Measurements from ENCODE around the gene IL23R. TPM values are rescaled to one million over a fixed set of nuclear protein-coding genes. Genes with fewer than 3 reads are reported as not detected.

Gene IL23R
- total and polyA plus RNA-seq, 2 donors (not counting 3 experiments of a cell fraction or from before 2014, with no cell fraction given) = not detected

DNA sequence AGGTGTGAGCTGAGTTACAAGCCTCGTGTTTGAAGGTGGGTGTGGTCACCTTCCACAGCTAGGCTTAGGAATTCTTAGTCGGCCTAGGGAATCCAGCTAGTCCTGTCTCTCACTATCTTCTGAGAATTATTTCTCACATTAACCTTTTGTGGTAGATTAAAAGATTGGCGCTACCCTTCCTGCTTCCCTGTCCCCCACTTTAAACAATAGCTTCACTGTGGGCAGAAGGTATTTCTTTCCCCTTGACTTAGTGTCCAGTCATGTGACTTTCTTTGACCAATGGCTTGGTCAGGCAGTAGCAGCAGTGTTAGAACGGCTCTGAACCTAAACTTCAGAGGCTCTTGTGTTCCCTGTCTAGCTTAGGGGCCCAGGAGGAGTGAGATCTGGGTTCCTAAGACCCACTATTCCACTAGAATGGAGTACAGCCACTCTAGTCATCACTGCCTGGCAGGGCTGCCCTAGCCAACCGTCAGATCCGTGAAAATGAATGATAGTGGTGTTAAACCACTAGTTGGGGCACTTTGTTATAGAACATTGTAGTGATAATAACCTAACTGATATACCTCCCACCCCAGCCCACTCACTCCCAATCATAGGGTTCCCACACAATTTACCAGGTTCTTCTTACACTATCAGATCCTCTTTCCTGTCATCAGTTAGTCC, 17.6 kb upstream of the IL23R start:
- Histone ChIP-seq H3K27me3 (ENCODE audit: control insufficient read depth in 2 of 2, insufficient read depth in 2 of 2, low read length in 2 of 2) (peaks cover 0 to 5% of the 10 kb centered on the region in 2 experiments), H3K9me1 (replicated peaks; ENCODE audit: control insufficient read depth, extremely low read depth, insufficient read depth, low read length) (no peaks in the 10 kb centered on the region), H3K36me3 (ENCODE audit: control insufficient read depth in 2 of 2, extremely low read depth in 1 of 2, insufficient read depth in 2 of 2, low read length in 2 of 2) (no peaks in the 10 kb centered on the region), H4K20me1 (replicated peaks; ENCODE audit: control insufficient read depth, extremely low read depth, insufficient read depth, low read length) (no peaks in the 10 kb centered on the region), H3K79me2 (ENCODE audit: control insufficient read depth, insufficient read depth, low read length) (no peaks in the 10 kb centered on the region), H2AFZ (ENCODE audit: low read depth, low read length) (peak overlapping the region; percentile 32), H3K9me3 (replicated peaks; ENCODE audit: control insufficient read depth, insufficient read depth, low read length) (no peaks in the 10 kb centered on the region), H3K4me3 (replicated peaks in 1 of 3; ENCODE audit: insufficient read depth in 1 of 3, low read depth in 1 of 3, low read length in 3 of 3) (no peak overlapping the region), H3K27ac (ENCODE audit: insufficient read depth, low read depth, low read length) (no peak overlapping the region), H3K9ac (replicated peaks; ENCODE audit: extremely low read depth, insufficient read depth, low read length) (no peak overlapping the region), H3K4me1 (ENCODE audit: control insufficient read depth, extremely low read depth, insufficient read depth, low read length) (no peaks in the 10 kb centered on the region), H3K4me2 (ENCODE audit: insufficient read depth, low read length) (no peak overlapping the region)
- CTCF ChIA-PET = interaction anchor here (0.8 to 6.7 kb wide), 33 partner anchors 8 to 385 kb away, joined by 3 to 316 read pairs (median 5); partner anchors contain the start of genes C1orf141 and SLC35D1
- intact Hi-C loops (cut with micrococcal nuclease) = loop anchor here (1.0 to 10.0 kb wide), 4 partner anchors 64 to 694 kb away; no protein-coding TSS in a partner anchor
- no TSS peak for BruUV-seq (replicated peaks)
- dilution Hi-C loops (cut with MboI; ENCODE audit: extremely low pct_ligation_motif_present, low sequenced_read_pairs) = no loop called here
- FAIRE-seq (no peak), DNase-seq (ENCODE audit: low read depth, low spot score) (no peak)
- POLR2A ChIA-PET = interaction anchor here (1.0 kb wide), 1 partner anchor 152 kb away, joined by 3 read pairs; no protein-coding TSS in a partner anchor
- TF ChIP-seq EZH2 (IDR thresholded peaks at IDR 0.05; ENCODE audit: borderline replicate concordance, low read depth, low read length, severe bottlenecking) (no peak), MYC (IDR thresholded peaks at IDR 0.05; ENCODE audit: low read depth, low read length) (no peak), JUN (IDR thresholded peaks at IDR 0.05; ENCODE audit: borderline replicate concordance, insufficient read depth, insufficient read length, low read depth) (no peak), GATA2 (IDR thresholded peaks at IDR 0.05; ENCODE audit: insufficient read depth, insufficient read length, low read depth, low read length) (no peak), FOS (IDR thresholded peaks at IDR 0.05; ENCODE audit: borderline replicate concordance, insufficient read depth, low read length) (no peak)
- TF ChIP-seq, protein P1, sequence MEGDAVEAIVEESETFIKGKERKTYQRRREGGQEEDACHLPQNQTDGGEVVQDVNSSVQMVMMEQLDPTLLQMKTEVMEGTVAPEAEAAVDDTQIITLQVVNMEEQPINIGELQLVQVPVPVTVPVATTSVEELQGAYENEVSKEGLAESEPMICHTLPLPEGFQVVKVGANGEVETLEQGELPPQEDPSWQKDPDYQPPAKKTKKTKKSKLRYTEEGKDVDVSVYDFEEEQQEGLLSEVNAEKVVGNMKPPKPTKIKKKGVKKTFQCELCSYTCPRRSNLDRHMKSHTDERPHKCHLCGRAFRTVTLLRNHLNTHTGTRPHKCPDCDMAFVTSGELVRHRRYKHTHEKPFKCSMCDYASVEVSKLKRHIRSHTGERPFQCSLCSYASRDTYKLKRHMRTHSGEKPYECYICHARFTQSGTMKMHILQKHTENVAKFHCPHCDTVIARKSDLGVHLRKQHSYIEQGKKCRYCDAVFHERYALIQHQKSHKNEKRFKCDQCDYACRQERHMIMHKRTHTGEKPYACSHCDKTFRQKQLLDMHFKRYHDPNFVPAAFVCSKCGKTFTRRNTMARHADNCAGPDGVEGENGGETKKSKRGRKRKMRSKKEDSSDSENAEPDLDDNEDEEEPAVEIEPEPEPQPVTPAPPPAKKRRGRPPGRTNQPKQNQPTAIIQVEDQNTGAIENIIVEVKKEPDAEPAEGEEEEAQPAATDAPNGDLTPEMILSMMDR (IDR thresholded peaks at IDR 0.05; ENCODE audit: extremely low read depth in 1 of 2, insufficient read depth in 1 of 2, low read depth in 1 of 2, low read length in 2 of 2) = no peak
- TF ChIP-seq, protein P2, sequence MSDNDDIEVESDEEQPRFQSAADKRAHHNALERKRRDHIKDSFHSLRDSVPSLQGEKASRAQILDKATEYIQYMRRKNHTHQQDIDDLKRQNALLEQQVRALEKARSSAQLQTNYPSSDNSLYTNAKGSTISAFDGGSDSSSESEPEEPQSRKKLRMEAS (IDR thresholded peaks at IDR 0.05; ENCODE audit: insufficient read depth, insufficient read length) = no peak
